ENCODE data around the gene SMDT1.
"Not testable (repeated sequence)": the region's sequence is repeated elsewhere in the genome, so short reads cannot be mapped to it uniquely, and the experiment has no call there.

DNA sequence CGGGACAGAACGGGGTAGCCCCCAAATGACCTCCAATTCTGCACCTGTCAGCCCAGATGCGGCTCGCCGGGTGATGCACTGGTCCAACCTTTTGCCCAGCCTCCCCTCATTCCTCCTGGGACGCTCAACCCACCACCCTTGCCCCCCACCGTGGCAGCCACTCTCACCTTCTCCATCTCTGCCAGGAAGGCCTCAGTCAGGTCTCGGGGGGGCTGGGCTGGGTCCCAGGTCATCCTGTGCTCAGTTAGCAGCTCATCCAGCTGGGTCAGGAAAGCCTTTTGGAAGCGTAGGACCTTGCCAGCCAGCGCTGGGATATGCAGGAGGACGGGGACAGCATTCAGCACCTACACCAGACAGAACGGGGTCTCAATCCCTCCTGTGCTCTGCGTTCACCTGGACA is 48.5 kb downstream of the SMDT1 start:
- TF ChIP-seq RAD21 (conservative IDR thresholded peaks at IDR 0.05 in 1 of 2, IDR thresholded peaks at IDR 0.05 in 1 of 2); RFX5 (IDR thresholded peaks at IDR 0.05); NFE2L2 (conservative IDR thresholded peaks at IDR 0.05; ENCODE audit: low read length); JUN (IDR thresholded peaks at IDR 0.05); ESRRA (IDR thresholded peaks at IDR 0.05; ENCODE audit: borderline replicate concordance, low read length); MYC (IDR thresholded peaks at IDR 0.05; ENCODE audit: borderline replicate concordance, low read length); EP300 (IDR thresholded peaks at IDR 0.05); EHF (CRISPR knock-in tag; IDR thresholded peaks at IDR 0.05); POLR2A (IDR thresholded peaks at IDR 0.05; ENCODE audit: low read length); ZNF302 (CRISPR knock-in tag; IDR thresholded peaks at IDR 0.05): not testable (repeated sequence)
- TF ChIP-seq, protein P1, sequence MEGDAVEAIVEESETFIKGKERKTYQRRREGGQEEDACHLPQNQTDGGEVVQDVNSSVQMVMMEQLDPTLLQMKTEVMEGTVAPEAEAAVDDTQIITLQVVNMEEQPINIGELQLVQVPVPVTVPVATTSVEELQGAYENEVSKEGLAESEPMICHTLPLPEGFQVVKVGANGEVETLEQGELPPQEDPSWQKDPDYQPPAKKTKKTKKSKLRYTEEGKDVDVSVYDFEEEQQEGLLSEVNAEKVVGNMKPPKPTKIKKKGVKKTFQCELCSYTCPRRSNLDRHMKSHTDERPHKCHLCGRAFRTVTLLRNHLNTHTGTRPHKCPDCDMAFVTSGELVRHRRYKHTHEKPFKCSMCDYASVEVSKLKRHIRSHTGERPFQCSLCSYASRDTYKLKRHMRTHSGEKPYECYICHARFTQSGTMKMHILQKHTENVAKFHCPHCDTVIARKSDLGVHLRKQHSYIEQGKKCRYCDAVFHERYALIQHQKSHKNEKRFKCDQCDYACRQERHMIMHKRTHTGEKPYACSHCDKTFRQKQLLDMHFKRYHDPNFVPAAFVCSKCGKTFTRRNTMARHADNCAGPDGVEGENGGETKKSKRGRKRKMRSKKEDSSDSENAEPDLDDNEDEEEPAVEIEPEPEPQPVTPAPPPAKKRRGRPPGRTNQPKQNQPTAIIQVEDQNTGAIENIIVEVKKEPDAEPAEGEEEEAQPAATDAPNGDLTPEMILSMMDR (IDR thresholded peaks at IDR 0.05): not testable (repeated sequence)
- TF ChIP-seq, protein P2, sequence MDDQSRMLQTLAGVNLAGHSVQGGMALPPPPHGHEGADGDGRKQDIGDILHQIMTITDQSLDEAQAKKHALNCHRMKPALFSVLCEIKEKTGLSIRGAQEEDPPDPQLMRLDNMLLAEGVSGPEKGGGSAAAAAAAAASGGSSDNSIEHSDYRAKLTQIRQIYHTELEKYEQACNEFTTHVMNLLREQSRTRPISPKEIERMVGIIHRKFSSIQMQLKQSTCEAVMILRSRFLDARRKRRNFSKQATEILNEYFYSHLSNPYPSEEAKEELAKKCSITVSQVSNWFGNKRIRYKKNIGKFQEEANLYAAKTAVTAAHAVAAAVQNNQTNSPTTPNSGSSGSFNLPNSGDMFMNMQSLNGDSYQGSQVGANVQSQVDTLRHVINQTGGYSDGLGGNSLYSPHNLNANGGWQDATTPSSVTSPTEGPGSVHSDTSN (IDR thresholded peaks at IDR 0.05): not testable (repeated sequence)
